H9 (cell line): ENCODE measurements around the gene POT1. TPM values are rescaled to one million over a fixed set of nuclear protein-coding genes. Genes with fewer than 3 reads are reported as not detected.

Source experiments
- DNase-seq: peaks from one replicate; pipeline ENCODE4 v3.0.0-alpha.2; 2017
- H2AFZ ChIP-seq: one replicate; pipeline ENCODE4 v1.6.1; 2013; ENCODE audit warnings: mild to moderate bottlenecking, low read length, control low read depth, moderate library complexity
- H2AK5ac ChIP-seq: 2 replicates; pipeline ENCODE4 v1.6.1; 2013; ENCODE audit warnings: low read length, control low read depth, mixed read lengths; ENCODE audit not compliant: insufficient read length
- H2BK120ac ChIP-seq: one replicate; pipeline ENCODE4 v1.6.1; 2013; ENCODE audit warnings: low read depth, mild to moderate bottlenecking, low read length, control low read depth, inconsistent platforms; ENCODE audit not compliant: poor library complexity, severe bottlenecking
- H2BK12ac ChIP-seq: 2 replicates; pipeline ENCODE4 v1.6.1; 2013; ENCODE audit warnings: low read length, control low read depth, mixed read lengths, low read depth; ENCODE audit not compliant: insufficient read length
- H2BK15ac ChIP-seq: 2 replicates; pipeline ENCODE4 v1.6.1; 2013; ENCODE audit warnings: low read depth, low read length, control low read depth
- H2BK20ac ChIP-seq: one replicate; pipeline ENCODE4 v1.6.1; 2013; ENCODE audit warnings: low read depth, mild to moderate bottlenecking, low read length, control low read depth, inconsistent platforms; ENCODE audit not compliant: poor library complexity, severe bottlenecking
- H2BK5ac ChIP-seq: 2 replicates; pipeline ENCODE4 v1.6.1; 2013; ENCODE audit warnings: low read length, control low read depth, mixed read lengths; ENCODE audit not compliant: insufficient read length
- H3K14ac ChIP-seq: 2 replicates; pipeline ENCODE4 v1.6.1; 2013; ENCODE audit warnings: low read length, control low read depth; ENCODE audit not compliant: insufficient read depth
- H3K18ac ChIP-seq: 2 replicates; pipeline ENCODE4 v1.6.1; 2013; ENCODE audit warnings: low read depth, mild to moderate bottlenecking, mixed read lengths, low read length, control low read depth; ENCODE audit not compliant: insufficient read length
- H3K23ac ChIP-seq: 2 replicates; pipeline ENCODE4 v1.6.1; 2013; ENCODE audit warnings: low read length, control low read depth, mixed read lengths, low read depth; ENCODE audit not compliant: insufficient read length
- H3K23me2 ChIP-seq: 2 replicates; pipeline ENCODE4 v1.6.1; 2013; ENCODE audit warnings: low read depth, mild to moderate bottlenecking, mixed read lengths, low read length, control low read depth; ENCODE audit not compliant: insufficient read length, poor library complexity, severe bottlenecking
- H3K27ac ChIP-seq: 2 replicates; pipeline ENCODE4 v1.5.1; 2013; ENCODE audit warnings: low read length, control low read depth, mixed read lengths, low read depth; ENCODE audit not compliant: insufficient read length
- H3K27me3 ChIP-seq: 2 replicates; pipeline ENCODE4 v1.6.1; 2013; ENCODE audit warnings: low read length, control low read depth, inconsistent platforms; ENCODE audit not compliant: insufficient read depth
- H3K4ac ChIP-seq: 2 replicates; pipeline ENCODE4 v1.6.1; 2013; ENCODE audit warnings: low read depth, mild to moderate bottlenecking, control low read depth, inconsistent platforms, low read length, moderate library complexity
- H3K4me1 ChIP-seq: 2 replicates; pipeline ENCODE4 v1.6.1; 2013; ENCODE audit warnings: low read length, control low read depth, inconsistent platforms; ENCODE audit not compliant: insufficient read depth
- H3K4me2 ChIP-seq: 2 replicates; pipeline ENCODE4 v1.6.1; 2013; ENCODE audit warnings: low read length, control low read depth, mixed read lengths; ENCODE audit not compliant: insufficient read length, insufficient read depth
- H3K56ac ChIP-seq: 2 replicates; pipeline ENCODE4 v1.6.1; 2013; ENCODE audit warnings: low read depth, mild to moderate bottlenecking, mixed read lengths, low read length, control low read depth; ENCODE audit not compliant: insufficient read length
- H3K79me1 ChIP-seq: 2 replicates; pipeline ENCODE4 v1.6.1; 2013; ENCODE audit warnings: low read depth, mild to moderate bottlenecking, moderate library complexity, low read length, control low read depth, inconsistent platforms; ENCODE audit not compliant: insufficient read depth, poor library complexity, severe bottlenecking
- H3K79me2 ChIP-seq: 2 replicates; pipeline ENCODE4 v1.6.1; 2013; ENCODE audit warnings: low read length, control low read depth, inconsistent platforms; ENCODE audit not compliant: insufficient read depth
- H3K9ac ChIP-seq: 2 replicates; pipeline ENCODE4 v1.6.1; 2013; ENCODE audit warnings: low read length, control low read depth, mixed read lengths; ENCODE audit not compliant: insufficient read length; ENCODE audit errors: extremely low read depth
- H3K9me3 ChIP-seq: one replicate; pipeline ENCODE4 v1.6.1; 2013; ENCODE audit warnings: low read depth, low read length, inconsistent platforms; ENCODE audit not compliant: control insufficient read depth
- H3T11ph ChIP-seq: one replicate; pipeline ENCODE4 v1.6.1; 2013; ENCODE audit warnings: mild to moderate bottlenecking, low read length, control low read depth, inconsistent platforms
- H4K20me1 ChIP-seq: one replicate; pipeline ENCODE4 v1.6.1; 2013; ENCODE audit not compliant: control insufficient read depth, insufficient read length, insufficient read depth
- H4K5ac ChIP-seq: 2 replicates; pipeline ENCODE4 v1.6.1; 2013; ENCODE audit warnings: low read depth, mild to moderate bottlenecking, mixed read lengths, low read length, control low read depth; ENCODE audit not compliant: insufficient read length
- H4K8ac ChIP-seq: replicated peaks from 2 replicates; pipeline ENCODE4 v1.6.1; 2013; ENCODE audit warnings: low read length, control low read depth, mixed read lengths, low read depth; ENCODE audit not compliant: insufficient read length
- H4K91ac ChIP-seq: 2 replicates; pipeline ENCODE4 v1.6.1; 2013; ENCODE audit warnings: low read depth, mild to moderate bottlenecking, moderate library complexity, mixed read lengths, low read length, control low read depth; ENCODE audit not compliant: insufficient read length
- H3K27ac Mint-ChIP-seq, 3 experiments: 2 replicates in 2 of 3; 3 replicates in 1 of 3; pipeline ENCODE4 v1.8.0; 2020 to 2021; ENCODE audit warnings: mixed read lengths in 3 of 3, mild to moderate bottlenecking in 1 of 3, moderate library complexity in 1 of 3
- H3K27me3 Mint-ChIP-seq: 2 replicates; pipeline ENCODE4 v1.8.0; 2021; ENCODE audit warnings: low read depth, mild to moderate bottlenecking, moderate library complexity, mixed read lengths
- H3K36me3 Mint-ChIP-seq, 3 experiments: 2 replicates in 2 of 3; 3 replicates in 1 of 3; pipeline ENCODE4 v1.8.0; 2020 to 2021; ENCODE audit warnings: low read depth in 3 of 3, mixed read lengths in 3 of 3; ENCODE audit not compliant: insufficient read depth in 1 of 3
- H3K4me1 Mint-ChIP-seq, 2 experiments: 2 replicates each; pipeline ENCODE4 v1.8.0; 2020; ENCODE audit warnings: mixed read lengths in 2 of 2
- H3K4me3 Mint-ChIP-seq, 2 experiments: 2 replicates in 1 of 2; 3 replicates in 1 of 2; pipeline ENCODE4 v1.8.0; 2020 to 2021; ENCODE audit warnings: mild to moderate bottlenecking in 2 of 2, mixed read lengths in 2 of 2, moderate library complexity in 1 of 2
- H3K9me3 Mint-ChIP-seq, 2 experiments: 2 replicates in 1 of 2; 3 replicates in 1 of 2; pipeline ENCODE4 v1.8.0; 2020; ENCODE audit warnings: mild to moderate bottlenecking in 2 of 2, mixed read lengths in 2 of 2, moderate library complexity in 1 of 2
- WGBS: extraction: QIAGEN DNeasy Blood & Tissue Kit; methylation state at CpG from one replicate; pipeline ENCODE4 v1.1.7; 2013; ENCODE audit warnings: missing lambda C conversion rate, low lambda C conversion rate, mixed read lengths; ENCODE audit not compliant: insufficient read length; ENCODE audit errors: extremely low coverage; 5-methylcytosine and 5-hydroxymethylcytosine counted together
- total RNA-seq: library from RNA; stranded (reverse); gene quantifications from 2 replicates; pipeline ENCODE4 v1.2.1, GENCODE V29; 2021
- TF ChIP-seq, protein P1 (sequence below): fragments of 200-600 bp; sonication (generic); conservative IDR thresholded peaks from 3 replicates; pipeline ENCODE4 v1.8.0; 2021; ENCODE audit warnings: antibody characterized with exemption, mild to moderate bottlenecking

Gene POT1
- total RNA-seq, 1 experiment from 2014 or later, result 23.4 TPM

DNA sequence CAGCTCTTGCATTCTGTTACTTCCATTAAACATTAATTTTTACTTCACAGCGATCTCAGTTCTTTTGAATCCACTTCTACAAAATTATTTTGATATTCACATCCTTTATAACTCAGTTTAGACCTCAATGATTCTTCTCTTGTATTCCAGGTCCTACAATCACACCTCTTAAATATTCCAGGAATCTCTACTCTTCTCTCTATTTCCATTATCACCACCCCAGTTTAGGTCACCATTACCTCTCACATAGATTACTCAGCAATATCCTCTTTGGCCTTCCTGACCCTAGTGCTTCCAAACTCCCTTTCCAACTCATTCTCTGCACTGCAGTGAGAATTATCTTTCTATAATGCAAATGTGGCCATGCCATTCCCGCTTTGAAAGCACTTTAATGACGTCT, 136.9 kb downstream of the POT1 start:
- no peak overlapping the region for H2BK5ac ChIP-seq
- no peak overlapping the region for H3T11ph ChIP-seq
- no peak for DNase-seq
- no peak overlapping the region for H2AK5ac ChIP-seq
- no peaks in the 10 kb centered on the region for H3K79me1 ChIP-seq
- H2BK20ac ChIP-seq, result no peak overlapping the region
- H4K91ac ChIP-seq, result no peak overlapping the region
- H3K9me3 ChIP-seq, result no peaks in the 10 kb centered on the region
- H3K27me3 ChIP-seq, result no peaks in the 10 kb centered on the region
- H3K14ac ChIP-seq, result no peak overlapping the region
- H3K4me2 ChIP-seq, result no peak overlapping the region
- H2BK120ac ChIP-seq, result no peak overlapping the region
- Mint-ChIP-seq H3K4me1 (peaks cover 0 to 2% of the 10 kb centered on the region in 2 experiments; a peak in 2 of 4 replicates), H3K9me3 (no peaks in the 10 kb centered on the region), H3K4me3 (no peak overlapping the region), H3K36me3 (no peaks in the 10 kb centered on the region), H3K27me3 (no peaks in the 10 kb centered on the region), H3K27ac (no peak overlapping the region)
- no peak overlapping the region for H2BK12ac ChIP-seq
- H3K56ac ChIP-seq, result no peak overlapping the region
- H3K4me1 ChIP-seq, result no peaks in the 10 kb centered on the region
- H2BK15ac ChIP-seq, result no peak overlapping the region
- no peaks in the 10 kb centered on the region for H4K20me1 ChIP-seq
- 100% methylated on average over 1 of the region's 3 CpGs for WGBS
- no peaks in the 10 kb centered on the region for H3K23me2 ChIP-seq
- no peak overlapping the region for H4K5ac ChIP-seq
- no peak overlapping the region for H3K27ac ChIP-seq
- H3K79me2 ChIP-seq, result no peaks in the 10 kb centered on the region
- H3K18ac ChIP-seq, result no peak overlapping the region
- no peak overlapping the region for H3K4ac ChIP-seq
- no peak overlapping the region for H3K23ac ChIP-seq
- H2AFZ ChIP-seq, result no peak overlapping the region
- TF ChIP-seq, protein P1, sequence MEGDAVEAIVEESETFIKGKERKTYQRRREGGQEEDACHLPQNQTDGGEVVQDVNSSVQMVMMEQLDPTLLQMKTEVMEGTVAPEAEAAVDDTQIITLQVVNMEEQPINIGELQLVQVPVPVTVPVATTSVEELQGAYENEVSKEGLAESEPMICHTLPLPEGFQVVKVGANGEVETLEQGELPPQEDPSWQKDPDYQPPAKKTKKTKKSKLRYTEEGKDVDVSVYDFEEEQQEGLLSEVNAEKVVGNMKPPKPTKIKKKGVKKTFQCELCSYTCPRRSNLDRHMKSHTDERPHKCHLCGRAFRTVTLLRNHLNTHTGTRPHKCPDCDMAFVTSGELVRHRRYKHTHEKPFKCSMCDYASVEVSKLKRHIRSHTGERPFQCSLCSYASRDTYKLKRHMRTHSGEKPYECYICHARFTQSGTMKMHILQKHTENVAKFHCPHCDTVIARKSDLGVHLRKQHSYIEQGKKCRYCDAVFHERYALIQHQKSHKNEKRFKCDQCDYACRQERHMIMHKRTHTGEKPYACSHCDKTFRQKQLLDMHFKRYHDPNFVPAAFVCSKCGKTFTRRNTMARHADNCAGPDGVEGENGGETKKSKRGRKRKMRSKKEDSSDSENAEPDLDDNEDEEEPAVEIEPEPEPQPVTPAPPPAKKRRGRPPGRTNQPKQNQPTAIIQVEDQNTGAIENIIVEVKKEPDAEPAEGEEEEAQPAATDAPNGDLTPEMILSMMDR, result no peak
- H3K9ac ChIP-seq, result no peak overlapping the region
- H4K8ac ChIP-seq, result no peak overlapping the region
